PC-3 (cell line): ENCODE measurements around the gene SHROOM1. TPM values are rescaled to one million over a fixed set of nuclear protein-coding genes. Genes with fewer than 3 reads are reported as not detected.

Experiments
- ATAC-seq: fragments of 200-7000 bp; cut with Tn5 transposase; 2 replicates; pipeline ENCODE4 v1.9.1; 2020; ENCODE audit warnings: mild to moderate bottlenecking, moderate library complexity
- BruUV-seq: library from RNA; stranded (reverse); fragments of 400-500 nt; replicated peaks from 2 replicates; lab custom pipeline; 2021; lab: Mats Ljungman, UMichigan
- CTCF ChIA-PET: fragments of 300-600 bp; sonication (Branson Sonifier 250); formaldehyde crosslinking; loops from one replicate; lab custom pipeline; 2022; ENCODE audit warnings: antibody characterized with exemption; lab: Charles Lee
- POLR2A ChIA-PET: fragments of 300-600 bp; sonication (Branson Sonifier 250); formaldehyde crosslinking; loops from one replicate; lab custom pipeline; 2022; ENCODE audit warnings: antibody characterized with exemption; ENCODE audit not compliant: unreplicated experiment; lab: Charles Lee
- DNase-seq: peaks from one replicate; pipeline ENCODE4 v3.0.0-alpha.2; 2015
- H2AFZ ChIP-seq: fragments of 300-600 bp; sonication (generic); 2 replicates; pipeline ENCODE4 v1.6.0; 2016; ENCODE audit warnings: antibody characterized with exemption, low read length
- H3F3A ChIP-seq: fragments of 300-600 bp; sonication (generic); one replicate; pipeline ENCODE4 v1.6.0; 2017; ENCODE audit warnings: antibody characterized with exemption, low read length, control low read depth, mild to moderate bottlenecking; ENCODE audit not compliant: unreplicated experiment
- H3K27ac ChIP-seq: fragments of 300-600 bp; sonication (generic); 2 replicates; pipeline ENCODE4 v1.5.1; 2016; ENCODE audit warnings: mild to moderate bottlenecking, low read length
- H3K27me3 ChIP-seq: fragments of 300-600 bp; sonication (generic); 2 replicates; pipeline ENCODE4 v1.6.1; 2016; ENCODE audit warnings: low read length, mixed read lengths
- H3K36me3 ChIP-seq: fragments of 300-600 bp; sonication (generic); 2 replicates; pipeline ENCODE4 v1.6.1; 2016; ENCODE audit warnings: low read depth, mixed run types, low read length, mixed read lengths
- H3K4me1 ChIP-seq: fragments of 300-600 bp; sonication (generic); 2 replicates; pipeline ENCODE4 v1.5.1; 2016; ENCODE audit warnings: low read length; ENCODE audit not compliant: insufficient read depth
- H3K4me2 ChIP-seq: fragments of 300-600 bp; sonication (generic); 2 replicates; pipeline ENCODE4 v1.6.0; 2016; ENCODE audit warnings: low read length
- H3K4me3 ChIP-seq: fragments of 300-600 bp; sonication (generic); 2 replicates; pipeline ENCODE4 v1.5.1; 2016; ENCODE audit warnings: mild to moderate bottlenecking, low read length, mixed read lengths
- H3K79me2 ChIP-seq: fragments of 300-600 bp; sonication (generic); 2 replicates; pipeline ENCODE4 v1.6.1; 2017; ENCODE audit warnings: low read length, mixed read lengths
- H3K9ac ChIP-seq: fragments of 300-600 bp; sonication (generic); 2 replicates; pipeline ENCODE4 v1.6.0; 2016; ENCODE audit warnings: mild to moderate bottlenecking, low read length
- H3K9me2 ChIP-seq: fragments of 300-600 bp; sonication (generic); replicated peaks from 2 replicates; pipeline ENCODE4 v1.6.1; 2016; ENCODE audit warnings: mixed run types, low read length, mixed read lengths
- H3K9me3 ChIP-seq: fragments of 300-600 bp; sonication (generic); 2 replicates; pipeline ENCODE4 v1.6.1; 2016; ENCODE audit warnings: low read length, mixed read lengths
- H4K20me1 ChIP-seq: fragments of 300-600 bp; sonication (generic); 2 replicates; pipeline ENCODE4 v1.6.1; 2016; ENCODE audit warnings: low read length, mixed read lengths
- EZH2 ChIP-seq: fragments of 300-600 bp; sonication (generic); IDR thresholded peaks from one replicate; pipeline ENCODE4 v1.6.1; 2017; ENCODE audit warnings: antibody characterized with exemption, mild to moderate bottlenecking, low read length; ENCODE audit not compliant: unreplicated experiment
- EZH2phosphoT487 ChIP-seq: fragments of 300-600 bp; sonication (generic); IDR thresholded peaks from 2 replicates; pipeline ENCODE4 v1.6.1; 2018; ENCODE audit warnings: mild to moderate bottlenecking, antibody characterized with exemption, low read length, borderline replicate concordance
- intact Hi-C: fragments of 100-400 bp; cut with micrococcal nuclease; formaldehyde crosslinking; loops from 2 replicates; pipeline ENCODE4 v1.9.0; 2023
- total RNA-seq: library from RNA; depleted of rRNA; stranded (reverse); fragments of >200 nt; gene quantifications from 2 replicates; pipeline ENCODE4 v1.2.3, GENCODE V29; 2014
- TF ChIP-seq, protein P1 (sequence below): fragments of 300-600 bp; sonication (generic); conservative IDR thresholded peaks from 2 replicates; pipeline ENCODE4 v1.5.1; 2017; ENCODE audit warnings: antibody characterized with exemption, low read depth, mild to moderate bottlenecking, low read length

SHROOM1 gene
- total RNA-seq, 1 experiment from 2014 or later = 13.6 TPM

DNA sequence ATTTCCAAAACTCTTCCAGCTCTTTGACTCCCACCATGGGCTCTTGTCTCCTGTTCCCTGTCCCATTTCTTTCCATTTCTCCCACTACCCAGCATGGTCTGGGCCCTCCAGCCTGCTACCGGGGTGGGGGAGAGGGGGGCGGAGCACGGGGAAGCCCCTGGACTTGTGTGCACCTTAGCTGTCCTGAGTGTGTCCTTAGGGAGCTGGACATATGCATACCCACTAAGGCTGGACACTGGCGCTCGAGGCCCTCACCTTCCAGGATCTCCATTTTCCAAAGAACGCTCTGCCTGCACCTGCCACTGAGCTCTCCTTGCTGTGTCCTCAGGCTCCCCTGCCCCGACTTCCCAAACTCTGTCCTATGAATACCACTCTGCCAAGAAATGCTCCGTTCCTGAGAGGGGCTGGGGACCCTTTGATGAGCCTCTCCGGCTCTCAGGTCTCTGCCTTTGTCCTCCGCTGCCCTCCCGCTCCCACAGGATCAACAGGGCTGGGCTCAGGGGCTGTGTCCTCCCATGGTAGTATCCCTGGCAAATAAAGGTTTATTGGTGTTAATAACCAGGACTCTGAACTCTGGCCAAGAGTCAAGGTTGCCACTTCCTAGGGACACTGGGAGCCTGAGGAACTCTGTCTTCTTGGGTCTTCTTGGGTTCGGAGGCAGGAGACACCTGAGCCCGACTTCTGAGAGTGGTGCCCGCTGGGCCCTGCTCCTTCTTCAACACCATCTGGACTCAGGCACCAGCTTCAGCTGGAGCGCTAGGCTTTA lies 831 bp upstream of the SHROOM1 start:
- TSS peak; percentile 73 for BruUV-seq
- H3K79me2 ChIP-seq = peaks cover 17% of the 10 kb centered on the region; the same call in 1 of the 2 replicates
- DNase-seq = no peak
- H4K20me1 ChIP-seq = no peaks in the 10 kb centered on the region
- H3K36me3 ChIP-seq = no peaks in the 10 kb centered on the region
- no peaks in the 10 kb centered on the region for H3K27me3 ChIP-seq
- no peaks in the 10 kb centered on the region for H3F3A ChIP-seq
- peaks cover 5% of the 10 kb centered on the region for H3K4me1 ChIP-seq
- intact Hi-C loops = no loop called here
- H3K4me2 ChIP-seq = peak overlapping the region; percentile 98
- no peaks in the 10 kb centered on the region for H3K9me2 ChIP-seq
- H2AFZ ChIP-seq = peak overlapping the region; percentile 90
- POLR2A ChIA-PET = no interaction called here
- CTCF ChIA-PET = no interaction called here
- H3K4me3 ChIP-seq = peak overlapping the region; percentile 95
- no peak for ATAC-seq
- no peaks in the 10 kb centered on the region for H3K9me3 ChIP-seq
- no peak overlapping the region for H3K27ac ChIP-seq
- TF ChIP-seq EZH2phosphoT487 (no peak), EZH2 (no peak)
- TF ChIP-seq, protein P1, sequence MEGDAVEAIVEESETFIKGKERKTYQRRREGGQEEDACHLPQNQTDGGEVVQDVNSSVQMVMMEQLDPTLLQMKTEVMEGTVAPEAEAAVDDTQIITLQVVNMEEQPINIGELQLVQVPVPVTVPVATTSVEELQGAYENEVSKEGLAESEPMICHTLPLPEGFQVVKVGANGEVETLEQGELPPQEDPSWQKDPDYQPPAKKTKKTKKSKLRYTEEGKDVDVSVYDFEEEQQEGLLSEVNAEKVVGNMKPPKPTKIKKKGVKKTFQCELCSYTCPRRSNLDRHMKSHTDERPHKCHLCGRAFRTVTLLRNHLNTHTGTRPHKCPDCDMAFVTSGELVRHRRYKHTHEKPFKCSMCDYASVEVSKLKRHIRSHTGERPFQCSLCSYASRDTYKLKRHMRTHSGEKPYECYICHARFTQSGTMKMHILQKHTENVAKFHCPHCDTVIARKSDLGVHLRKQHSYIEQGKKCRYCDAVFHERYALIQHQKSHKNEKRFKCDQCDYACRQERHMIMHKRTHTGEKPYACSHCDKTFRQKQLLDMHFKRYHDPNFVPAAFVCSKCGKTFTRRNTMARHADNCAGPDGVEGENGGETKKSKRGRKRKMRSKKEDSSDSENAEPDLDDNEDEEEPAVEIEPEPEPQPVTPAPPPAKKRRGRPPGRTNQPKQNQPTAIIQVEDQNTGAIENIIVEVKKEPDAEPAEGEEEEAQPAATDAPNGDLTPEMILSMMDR = no peak
- H3K9ac ChIP-seq = peak overlapping the region; percentile 79

DNA sequence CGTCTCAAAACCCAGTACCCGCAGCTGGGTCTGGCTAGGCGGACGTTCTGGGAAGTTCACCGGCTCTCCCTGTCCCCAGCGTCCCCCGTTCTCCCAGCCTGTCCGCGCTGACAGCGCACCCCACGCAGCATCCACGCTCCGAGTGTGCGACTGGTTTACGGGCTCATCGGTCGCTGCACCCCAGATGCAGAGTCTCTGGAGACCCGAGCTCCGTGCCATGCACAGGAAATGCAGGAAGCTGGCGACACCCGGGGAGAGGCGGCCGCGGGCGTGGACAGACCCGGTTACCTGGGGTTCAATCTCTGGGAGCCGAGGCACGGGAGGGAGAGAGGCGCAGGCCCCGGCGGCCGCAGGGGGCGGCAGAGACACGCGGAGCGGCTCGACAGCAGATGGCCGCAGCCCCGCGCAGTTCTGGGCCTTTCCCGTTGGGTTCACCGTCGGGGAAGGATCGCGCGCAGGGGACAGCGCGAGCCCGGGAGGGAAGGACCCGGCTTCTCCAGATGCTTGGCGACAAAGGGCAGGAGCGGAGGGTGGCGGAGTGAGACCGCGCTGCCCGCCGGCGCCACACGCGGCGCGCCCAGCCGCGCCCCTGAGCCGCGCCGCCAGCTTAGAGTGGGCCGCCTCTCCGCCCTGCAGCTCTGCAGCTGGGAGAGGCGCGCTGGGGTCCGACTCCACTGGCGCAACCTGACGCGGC lies 558 bp downstream of the SHROOM1 start:
- TF ChIP-seq, protein P1 = peak; percentile 67
- TF ChIP-seq EZH2 = no peak
- no peak for TF ChIP-seq EZH2phosphoT487
- POLR2A ChIA-PET = no interaction called here

More for the DNA sequence above, 558 bp downstream of the SHROOM1 start:
- no TSS peak for BruUV-seq
- Histone ChIP-seq H3K4me1 (peaks cover 5% of the 10 kb centered on the region), H3K9me3 (no peaks in the 10 kb centered on the region), H3K27me3 (no peaks in the 10 kb centered on the region), H3K9ac (peak overlapping the region; percentile 79), H2AFZ (peak overlapping the region; percentile 90), H3K4me2 (peak overlapping the region; percentile 98), H3K4me3 (peak overlapping the region; percentile 95), H4K20me1 (no peaks in the 10 kb centered on the region), H3K36me3 (no peaks in the 10 kb centered on the region), H3K9me2 (no peaks in the 10 kb centered on the region), H3K79me2 (peaks cover 17% of the 10 kb centered on the region; the same call in 1 of the 2 replicates), H3F3A (no peaks in the 10 kb centered on the region), H3K27ac (no peak overlapping the region)
- CTCF ChIA-PET = interaction anchor here (0.9 kb wide), 1 partner anchor 53 kb away, joined by 4 read pairs; no protein-coding TSS in a partner anchor
- peak; percentile 82 for ATAC-seq
- DNase-seq = peak; percentile 64
- intact Hi-C loops = loop anchor here (1.0 kb wide), 2 partner anchors 36 to 53 kb away; partner anchors contain the start of genes GDF9 and UQCRQ
